ENCODE measurements around the gene FZD8. TPM values are rescaled to one million over a fixed set of nuclear protein-coding genes. Genes with fewer than 3 reads are reported as not detected.

Gene FZD8
- total RNA-seq, 1 donor from 2014 or later: 16.0 TPM

Other genes starting within 250 kb of the FZD8 start
- gene GJD4, start 37.0 kb downstream of the FZD8 start, total RNA-seq: not detected